NAMALWA (cell line): Measurements from ENCODE around the gene MYBPC3.

Experiments
- DNase-seq: peaks from one replicate; pipeline ENCODE4 v3.0.0-alpha.2; 2015; ENCODE audit warnings: low spot score

Gene MYBPC3

DNA sequence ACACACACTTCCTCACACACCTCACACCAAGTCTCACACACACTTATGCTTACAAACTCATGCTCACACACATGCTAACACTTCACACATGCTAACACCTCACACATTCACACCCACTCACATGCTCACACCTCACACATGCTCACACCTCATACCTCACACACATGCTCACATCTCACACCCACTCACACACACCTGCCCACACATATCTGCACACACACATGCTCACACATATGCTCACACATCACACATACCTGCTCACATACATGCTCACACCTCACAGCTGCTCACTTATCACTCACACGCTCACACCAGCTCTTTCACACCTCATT lies 4.5 kb upstream of the MYBPC3 start:
- no peak for DNase-seq

- no peak for DNase-seq
These were observed 3.9 kb upstream of the MYBPC3 start for GRCh38 chr11:47356129-47356997.

DNA sequence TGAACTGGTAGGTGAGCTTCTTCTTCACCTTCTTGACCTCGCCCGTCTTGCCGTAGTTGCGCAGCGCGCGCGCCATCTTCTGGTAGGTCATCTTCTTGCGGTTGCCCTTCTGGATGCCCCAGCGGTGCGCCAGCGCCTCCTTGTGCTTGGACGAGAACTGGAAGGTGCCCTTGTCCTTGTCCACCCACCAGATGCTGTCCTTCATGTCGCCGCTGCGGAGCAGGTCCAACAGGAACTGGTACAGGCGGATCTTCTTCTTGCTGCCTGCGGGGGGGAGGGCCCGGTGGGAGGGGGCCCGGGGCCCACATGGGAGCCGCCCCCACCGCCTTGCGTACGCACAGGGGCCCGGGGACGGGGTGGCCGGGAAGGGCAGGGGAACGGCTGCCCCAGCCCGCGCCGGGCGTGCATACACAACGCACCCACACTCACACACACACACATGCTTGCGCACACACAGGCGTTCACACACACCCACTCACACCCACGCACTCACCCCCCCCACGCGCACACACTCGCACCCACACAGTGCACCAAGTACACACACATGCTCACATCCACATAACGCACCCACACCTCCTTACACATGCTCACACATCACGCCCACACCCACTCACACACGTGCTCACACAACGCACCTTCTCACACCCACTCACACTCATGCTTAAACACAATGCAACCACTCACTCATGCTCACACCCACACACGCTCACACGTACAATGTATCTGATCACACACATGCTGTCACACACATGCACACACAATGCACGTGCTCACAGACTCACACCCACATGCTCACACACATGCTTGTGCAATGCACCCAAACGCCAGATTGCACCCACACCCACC lies 3.0 kb upstream of the MYBPC3 start:
- peak; percentile 47 for DNase-seq

DNA sequence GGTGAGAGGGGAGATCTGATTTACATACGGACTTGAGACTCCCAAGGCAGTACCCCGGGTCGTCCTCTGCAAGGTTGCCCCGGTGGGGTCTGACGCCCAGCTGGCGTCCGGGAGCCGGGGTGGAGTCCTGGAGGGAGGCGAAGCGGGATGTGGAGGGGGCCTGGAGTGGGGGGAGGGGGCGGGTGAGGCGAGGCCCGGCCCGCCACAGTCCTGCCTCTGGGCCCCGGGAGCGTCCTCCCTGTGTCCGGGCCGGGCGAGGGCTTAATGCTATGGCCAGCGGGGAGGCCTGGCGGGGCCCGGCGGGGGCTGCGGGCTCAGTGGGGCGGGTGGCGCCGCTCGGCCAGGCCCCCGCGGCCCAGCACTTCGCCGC lies 2.4 kb upstream of the MYBPC3 start:
- no peak for DNase-seq

- DNase-seq: no peak
These were observed 1.7 kb upstream of the MYBPC3 start for GRCh38 chr11:47353978-47354774.

DNA sequence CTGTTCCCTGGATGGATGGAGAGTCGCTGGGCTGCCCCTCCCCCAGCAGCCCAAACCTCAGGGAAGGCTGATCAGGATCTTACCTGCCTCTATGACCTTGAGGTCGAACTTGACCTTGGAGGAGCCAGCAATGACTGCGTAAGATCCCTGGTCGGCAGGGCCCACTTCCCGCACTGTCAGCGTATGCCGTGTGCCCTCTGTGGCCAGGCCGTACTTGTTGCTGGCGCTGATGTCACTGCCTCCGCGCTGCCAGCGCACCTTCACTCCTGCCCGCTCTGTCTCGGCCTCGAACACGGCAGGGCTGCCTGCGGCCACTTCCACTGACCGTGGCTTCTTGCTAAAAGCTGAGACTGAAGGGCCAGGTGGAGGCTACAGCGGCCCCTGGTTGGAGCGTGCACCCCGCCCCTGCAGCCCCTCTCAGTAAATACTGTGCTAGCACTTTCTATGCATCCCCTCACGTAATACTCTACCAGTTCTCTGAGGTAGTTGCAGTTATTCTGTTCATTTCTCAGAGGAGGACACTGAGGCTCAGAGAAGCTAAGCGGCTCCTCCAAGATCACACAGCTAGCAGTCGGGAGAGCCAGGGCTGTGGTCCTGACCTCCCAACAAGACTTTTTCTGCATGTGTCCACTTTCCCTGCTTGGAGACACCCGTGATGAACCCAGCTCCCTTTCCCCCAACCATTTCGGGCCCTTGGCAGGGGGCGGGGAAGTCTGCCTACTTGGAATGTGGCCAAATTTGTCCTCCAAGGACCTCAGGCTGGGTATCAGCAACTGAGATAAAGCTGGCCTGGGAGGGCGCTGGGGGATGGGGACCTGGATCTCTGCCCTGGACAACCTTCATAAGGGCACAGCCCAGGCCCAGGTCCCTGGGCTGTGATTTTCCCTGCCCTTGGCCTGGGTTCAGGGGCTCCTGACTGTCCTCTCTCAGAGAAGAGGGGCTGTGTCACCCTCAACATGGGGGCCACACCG lies 1.1 kb downstream of the MYBPC3 start:
- DNase-seq: no peak

DNA sequence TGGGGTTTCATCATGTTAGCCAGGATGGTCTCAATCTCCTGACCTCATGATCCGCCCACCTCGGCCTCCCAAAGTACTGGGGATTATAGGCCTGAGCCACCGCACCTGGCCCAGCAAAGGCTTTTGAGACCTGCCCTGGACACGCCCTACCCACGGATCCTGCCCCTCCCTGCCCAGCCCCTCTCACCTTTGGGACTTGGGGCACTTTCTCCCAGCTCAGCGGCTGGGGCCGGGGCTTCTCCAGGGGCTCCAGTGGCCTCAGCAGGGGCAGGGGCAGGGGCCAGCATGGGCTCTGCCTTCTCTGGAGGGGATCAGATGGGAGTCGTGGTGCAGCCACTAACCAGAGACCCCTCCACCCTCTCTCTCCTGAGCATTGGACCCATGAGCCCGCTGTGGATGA lies 2.2 kb downstream of the MYBPC3 start:
- no peak for DNase-seq

- no peak for DNase-seq
These were observed 2.9 kb downstream of the MYBPC3 start for GRCh38 chr11:47349521-47350095.

GRCh38 chr11:47348859-47349258 lies 3.6 kb downstream of the MYBPC3 start:
- DNase-seq: peak; percentile 75

- no peak for DNase-seq
These were observed 4.2 kb downstream of the MYBPC3 start for GRCh38 chr11:47348131-47348802.

GRCh38 chr11:47347137-47347536 lies 5.4 kb downstream of the MYBPC3 start:
- no peak for DNase-seq

DNA sequence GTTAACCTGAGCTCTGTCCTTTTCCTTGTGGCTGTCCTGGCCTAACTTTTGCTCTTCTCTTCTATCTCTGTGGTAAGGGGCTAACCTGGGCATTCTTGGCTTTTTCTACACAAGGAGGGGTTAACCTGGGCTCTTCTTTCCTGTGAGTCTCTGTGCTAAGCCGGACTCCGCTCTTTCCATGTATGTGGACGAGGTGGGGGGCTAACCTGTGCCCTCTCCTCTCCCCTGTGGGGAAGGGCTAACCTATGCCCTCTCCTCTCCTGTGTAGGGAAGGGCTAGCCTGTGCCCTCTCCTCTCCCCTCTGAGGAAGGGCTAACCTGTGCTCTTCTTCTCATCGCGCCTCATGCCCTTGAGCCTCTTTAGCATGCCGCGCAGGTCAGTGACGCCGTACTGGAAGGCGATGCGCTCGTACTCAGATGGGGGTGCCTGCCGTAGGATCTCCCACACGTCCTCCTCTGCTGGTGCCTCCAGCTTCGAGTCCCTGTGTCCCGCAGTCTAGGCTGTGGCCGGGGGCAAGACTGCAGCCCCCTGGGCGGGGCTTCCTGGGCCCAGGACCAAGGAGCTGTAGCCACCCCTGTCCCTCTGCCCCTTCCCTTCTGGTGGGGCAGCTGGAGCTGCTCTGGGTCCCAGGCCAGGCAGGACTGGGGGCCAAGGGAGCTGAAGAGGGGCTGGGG lies 6.5 kb downstream of the MYBPC3 start:
- DNase-seq: no peak

DNA sequence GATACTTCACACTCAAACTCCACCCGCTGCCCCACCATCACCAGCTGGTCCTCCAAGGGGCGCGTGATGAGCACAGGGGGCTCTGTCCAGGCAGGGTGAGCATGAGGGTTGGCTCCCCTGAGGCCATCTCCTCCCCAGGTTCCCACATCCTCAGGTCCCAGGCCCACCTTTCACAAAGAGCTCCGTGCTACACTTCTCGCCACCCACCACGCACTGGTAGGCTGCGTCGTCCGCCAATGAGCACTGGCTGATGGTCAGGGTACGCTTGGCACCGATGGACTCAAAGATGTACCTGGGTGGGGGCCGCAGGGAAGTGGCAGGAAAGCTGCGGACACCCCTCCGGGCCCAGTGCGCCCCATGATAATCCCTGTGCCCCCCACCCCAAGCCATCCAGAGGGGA lies 9.6 kb downstream of the MYBPC3 start:
- no peak for DNase-seq

GRCh38 chr11:47342036-47342803 lies 10.3 kb downstream of the MYBPC3 start:
- no peak for DNase-seq

GRCh38 chr11:47340980-47341775 lies 11.3 kb downstream of the MYBPC3 start:
- DNase-seq: no peak

GRCh38 chr11:47340010-47340409 lies 12.5 kb downstream of the MYBPC3 start:
- no peak for DNase-seq

DNA sequence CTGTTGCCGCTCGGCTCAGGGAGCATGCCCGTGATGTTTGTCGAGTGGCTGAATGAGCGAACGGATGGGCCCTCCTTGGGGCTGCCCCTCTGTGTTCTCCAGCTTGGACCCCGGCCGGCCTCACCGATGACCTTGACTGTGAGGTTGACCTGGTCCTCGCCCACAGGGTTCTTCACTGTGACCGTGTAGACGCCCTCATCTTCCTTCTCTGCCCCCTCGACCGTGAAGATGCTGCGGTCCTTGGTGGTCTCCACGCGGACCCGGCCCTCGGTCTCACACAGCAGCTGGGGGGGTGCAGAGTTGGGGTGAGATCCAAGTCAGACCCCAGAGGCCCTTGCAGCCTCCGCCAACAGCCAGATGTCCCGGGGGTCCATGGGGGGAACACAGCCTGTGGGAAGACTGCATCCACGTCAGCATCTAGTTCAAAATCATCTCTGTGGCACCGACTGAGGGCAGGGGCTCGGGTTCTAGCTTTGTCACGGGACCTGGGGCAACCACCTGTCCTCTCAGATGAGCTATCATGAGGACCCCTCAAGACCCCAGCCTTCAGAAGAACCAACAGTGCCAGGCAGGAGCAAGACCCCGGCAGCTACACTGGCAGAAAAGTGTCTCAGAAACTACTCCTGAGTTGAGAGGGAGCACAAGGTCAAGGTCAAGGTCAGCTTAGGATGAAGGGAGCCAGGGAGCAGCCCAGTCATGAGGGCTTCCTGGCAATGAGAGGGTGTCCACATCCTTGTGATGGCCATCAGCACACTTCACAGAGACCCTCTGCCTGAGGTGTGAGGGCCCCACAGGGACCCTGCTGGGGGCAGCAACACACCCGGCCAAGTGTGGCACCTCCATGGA lies 13.9 kb downstream of the MYBPC3 start:
- no peak for DNase-seq
